ENCODE measurements around the gene CARF.

Gene CARF

GRCh38 chr2:203021991-203022390, 109.9 kb downstream of the CARF start:
- no peak for DNase-seq (ENCODE audit: low read depth)

DNA sequence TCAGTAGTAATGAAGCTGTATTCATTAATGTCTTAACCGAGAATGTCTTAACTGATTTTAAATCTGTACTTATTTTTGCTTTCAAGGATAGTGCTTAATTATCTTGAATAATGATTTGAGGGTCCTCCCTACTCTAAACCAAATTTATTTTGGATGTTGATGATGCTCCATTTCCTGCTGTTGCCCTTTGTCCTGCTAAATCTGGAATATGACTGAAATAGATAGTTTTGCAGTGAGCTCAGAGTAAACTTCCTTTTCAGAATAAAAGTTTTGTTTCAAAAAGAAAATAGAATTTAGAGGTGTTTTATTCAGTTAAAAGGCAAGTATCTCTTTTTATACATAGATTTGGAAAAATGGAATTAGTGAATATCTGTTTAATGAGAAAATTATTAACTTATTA, 110.7 kb downstream of the CARF start:
- no peak for DNase-seq (ENCODE audit: low read depth)

DNA sequence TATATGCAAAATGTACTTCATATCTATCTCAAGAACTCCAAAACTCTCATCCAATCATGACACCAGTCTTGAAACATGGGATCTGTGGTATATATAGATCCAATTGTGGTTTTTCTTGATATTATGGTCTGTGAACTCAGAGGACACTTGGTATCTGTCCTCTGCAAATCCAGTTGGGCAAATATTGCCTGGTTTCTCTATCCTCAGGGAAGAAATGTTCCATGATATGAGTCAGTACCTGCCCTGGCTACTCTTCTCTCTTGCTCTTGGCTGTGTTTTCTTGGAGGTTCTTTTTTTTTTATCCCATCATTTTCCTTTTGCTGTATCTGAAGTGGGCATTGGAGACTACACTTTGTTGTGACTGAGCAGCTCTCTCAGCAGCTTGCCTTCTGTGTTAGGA, 113.5 kb downstream of the CARF start:
- DNase-seq (ENCODE audit: low read depth): no peak

DNA sequence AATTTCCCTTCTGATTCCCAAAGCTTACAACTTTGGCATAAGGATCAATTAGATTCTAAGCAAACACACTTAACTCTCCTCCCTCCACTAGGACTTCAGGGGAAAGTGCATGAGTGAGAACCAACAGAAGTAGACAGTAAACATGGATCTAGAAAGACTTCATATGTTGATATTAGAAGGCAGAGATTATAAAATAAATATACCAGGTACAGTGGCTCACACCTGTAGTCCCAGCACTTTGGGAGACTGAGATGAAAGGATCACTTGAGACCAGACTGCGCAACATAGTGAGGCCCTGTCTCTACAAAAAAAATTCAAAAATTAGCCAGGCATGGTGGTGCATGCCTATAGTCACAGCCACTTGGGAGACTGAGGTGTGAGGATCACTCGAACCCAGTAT, 118.5 kb downstream of the CARF start:
- DNase-seq (ENCODE audit: low read depth): no peak

DNA sequence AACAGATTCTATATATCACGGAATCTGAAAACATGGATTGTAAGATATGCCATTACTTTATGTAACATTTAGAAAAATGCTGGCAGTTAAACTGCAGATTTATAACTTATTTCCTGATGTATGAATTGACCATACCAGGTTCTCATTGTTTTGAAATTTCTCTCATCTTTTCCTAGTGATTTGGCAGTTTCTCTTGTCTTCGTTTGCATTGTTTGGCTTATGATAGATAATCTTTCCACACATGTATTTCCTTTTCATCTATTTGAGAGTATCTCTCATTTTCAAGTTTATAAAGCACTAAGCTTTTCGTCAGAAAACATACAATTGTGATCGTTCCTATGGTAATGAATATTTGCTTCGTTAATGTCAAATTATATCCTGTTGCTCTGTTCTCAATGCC, 118.9 kb downstream of the CARF start:
- DNase-seq (ENCODE audit: low read depth): no peak

DNA sequence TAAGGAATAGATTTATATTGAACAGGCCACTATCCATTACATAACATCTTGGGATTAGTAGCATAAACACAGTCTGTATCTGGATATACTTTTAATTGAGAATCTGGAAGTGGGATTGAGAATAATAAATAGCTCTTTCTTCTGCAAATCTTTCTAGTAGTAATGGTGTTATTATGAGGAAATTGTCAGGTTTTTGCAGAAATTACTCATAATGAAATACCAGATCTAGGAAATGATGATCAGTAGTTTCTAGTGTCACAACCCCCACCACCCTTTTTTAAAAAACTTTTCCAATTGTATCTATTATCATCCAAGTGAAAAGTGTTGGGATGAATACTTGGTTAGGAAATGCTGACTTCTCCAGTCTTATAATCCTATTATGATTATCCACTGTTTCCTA, 121.3 kb downstream of the CARF start:
- DNase-seq (ENCODE audit: low read depth): no peak

- no peak for DNase-seq (ENCODE audit: low read depth)
Measured at GRCh38 chr2:203035879-203036470, 123.9 kb downstream of the CARF start.
